Cardiac ventricle fibroblast (primary cell): ENCODE results near the gene SNTB2. TPM values are rescaled to one million over a fixed set of nuclear protein-coding genes. Genes with fewer than 3 reads are reported as not detected.

Source experiments
- total RNA-seq: library from RNA; depleted of rRNA; stranded (reverse); fragments of >200 nt; gene quantifications from 2 replicates; pipeline ENCODE4 v1.2.3, GENCODE V29; 2015

SNTB2 gene
- total RNA-seq = 31.5 and 34.5 TPM in 2 replicates

GRCh38 chr16:69186642-69187445, at the start of gene SNTB2:
SNTB2 (plus strand) TSS chr16:69187164; CDS start chr16:69187167, 3 bp downstream.

GRCh38 chr16:69310653-69311532, 123.9 kb downstream of the SNTB2 start, which contains the start of gene VPS4A:
VPS4A (plus strand) TSS chr16:69311350; CDS start chr16:69311512, 162 bp downstream.

DNA sequence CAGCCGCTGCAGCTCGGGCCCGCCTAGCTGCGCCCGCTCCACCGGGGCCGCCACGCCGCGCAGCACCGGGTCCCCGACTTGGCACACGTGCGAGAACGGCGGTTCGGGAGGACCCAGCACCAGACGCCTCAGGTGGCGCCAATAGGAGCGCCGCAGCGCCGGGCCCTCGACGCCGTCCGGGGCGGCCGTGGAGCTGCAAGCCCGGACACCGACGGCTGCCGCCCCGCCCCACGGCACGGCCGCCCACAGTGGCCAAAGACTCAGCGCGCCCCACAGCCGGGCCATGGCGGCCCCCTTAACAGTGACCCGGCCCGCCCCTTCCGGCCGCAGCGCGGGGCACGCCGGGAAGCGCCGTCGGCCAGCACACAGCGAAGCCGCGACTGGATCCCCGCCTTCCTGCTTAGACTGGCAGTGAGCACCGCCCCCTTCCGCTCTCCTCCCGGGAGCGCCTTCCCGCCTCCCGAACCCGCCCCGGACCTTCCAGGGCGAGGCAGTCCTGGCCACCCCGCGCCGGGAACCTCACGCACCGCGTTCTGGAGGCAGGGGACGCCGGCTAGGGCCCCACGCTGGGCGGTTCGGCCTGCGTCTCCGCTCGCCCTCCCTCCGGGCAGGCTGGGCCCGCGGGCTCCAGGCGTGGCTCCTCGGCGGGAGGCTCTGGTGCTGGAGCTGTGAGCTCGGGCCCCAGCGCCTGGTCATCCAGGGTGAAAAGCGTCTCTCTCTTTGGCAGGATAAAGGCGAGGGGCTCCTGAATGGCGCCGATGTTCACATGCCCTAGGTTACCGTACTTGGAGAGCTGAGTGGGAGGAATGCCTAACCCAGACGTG, 143.5 kb downstream of the SNTB2 start, which contains the start of gene PDF:
PDF (minus strand) TSS at position 303 of the 824 bp plus-strand sequence; CDS start at position 285, 18 bp downstream.

GRCh38 chr16:69339289-69340094, 152.5 kb downstream of the SNTB2 start, which contains the start of the genes COG8 and NIP7:
COG8 (minus strand) TSS chr16:69339564; CDS start chr16:69339552, 12 bp downstream.
NIP7 (plus strand) TSS chr16:69339772; CDS start chr16:69339830, 58 bp downstream.

GRCh38 chr16:69351309-69352027, 164.5 kb downstream of the SNTB2 start, which contains the start of gene TMED6:
TMED6 (minus strand) TSS chr16:69351786; CDS start chr16:69351753, 33 bp downstream.

Other genes with a start within 250 kb of the SNTB2 start
- gene HAS3, start 81.5 kb upstream of the SNTB2 start, total RNA-seq = 0.05 TPM in 1 of 2 replicates, not detected in the other
- gene CHTF8, start 54.6 kb upstream of the SNTB2 start, total RNA-seq = 79.6 and 84.0 TPM in 2 replicates
- gene UTP4, start 54.5 kb upstream of the SNTB2 start, total RNA-seq = 19.3 and 30.2 TPM in 2 replicates
- gene VPS4A, start 124.2 kb downstream of the SNTB2 start, total RNA-seq = 24.6 and 32.1 TPM in 2 replicates
- gene PDF, start 143.4 kb downstream of the SNTB2 start, total RNA-seq = 14.8 and 17.0 TPM in 2 replicates
- 42.7 and 52.4 TPM in 2 replicates for gene COG8, start 152.4 kb downstream of the SNTB2 start, total RNA-seq
- gene NIP7, start 152.6 kb downstream of the SNTB2 start, total RNA-seq = 13.4 and 18.2 TPM in 2 replicates
- gene TMED6, start 164.6 kb downstream of the SNTB2 start, total RNA-seq = not detected in 2 replicates
- 14.0 and 16.2 TPM in 2 replicates for gene TERF2, start 198.8 kb downstream of the SNTB2 start, total RNA-seq
- 26.5 and 33.2 TPM in 2 replicates for gene CYB5B, start 237.5 kb downstream of the SNTB2 start, total RNA-seq